ENCODE data around the gene ACVRL1. TPM values are rescaled to one million over a fixed set of nuclear protein-coding genes. Genes with fewer than 3 reads are reported as not detected.

ACVRL1 gene
- total and polyA plus RNA-seq, 9 of the 15 experiments (the other 6 are each of a cell fraction or from before 2014, with no cell fraction given): 0.07 to 1.4 (median 0.30) TPM

- Histone ChIP-seq H3K9me1 (ENCODE audit: control insufficient read depth, insufficient read depth, low read length) (no peaks in the 10 kb centered on the region), H3K9me3 (replicated peaks; ENCODE audit: control insufficient read depth, insufficient read depth, low read depth, low read length) (no peaks in the 10 kb centered on the region), H3K9ac (ENCODE audit: insufficient read depth in 1 of 2, low read depth in 2 of 2, low read length in 2 of 2) (no peak overlapping the region), H3K27ac (ENCODE audit: extremely low read depth, low read depth, low read length) (no peak overlapping the region), H3K4me3 (no peak overlapping the region), H3K4me2 (ENCODE audit: insufficient read depth, low read length) (no peak overlapping the region), H3K36me3 (ENCODE audit: control insufficient read depth, insufficient read depth, low read length) (peaks cover 5% of the 10 kb centered on the region; the same call in 1 of the 3 replicates), H3K79me2 (ENCODE audit: control insufficient read depth, insufficient read depth, low read length) (peaks cover 48% of the 10 kb centered on the region), H2AFZ (ENCODE audit: low read depth, low read length) (no peak overlapping the region), H3K4me1 (replicated peaks in 1 of 2; ENCODE audit: control insufficient read depth in 2 of 2, insufficient read depth in 2 of 2, low read length in 2 of 2) (peaks cover 16 to 30% of the 10 kb centered on the region in 2 experiments), H3K27me3 (ENCODE audit: control insufficient read depth in 2 of 2, insufficient read depth in 2 of 2, low read length in 2 of 2) (no peaks in the 10 kb centered on the region), H4K20me1 (replicated peaks; ENCODE audit: control insufficient read depth, insufficient read depth, low read length) (peaks cover 9% of the 10 kb centered on the region; the same call in 1 of the 2 replicates)
- DNase-seq (ENCODE audit: extremely low read depth in 1 of 4, low spot score in 3 of 4) (no peak), FAIRE-seq (no peak), ATAC-seq (no peak)
- ChIA-PET POLR2A (no interaction called here), CTCF (ENCODE audit: low intra/inter-chr PET ratio) (no interaction called here)
- intact Hi-C loops (cut with micrococcal nuclease) (no loop called here), in situ Hi-C loops (cut with MboI) (no loop called here)
- BruUV-seq (replicated peaks): no TSS peak
- 100% methylated on average over 1 of the region's 1 CpG for WGBS (ENCODE audit: insufficient coverage, low coverage, missing lambda C conversion rate)
- TF ChIP-seq CTBP1 (IDR thresholded peaks at IDR 0.05; ENCODE audit: borderline replicate concordance) (no peak), ASH1L (IDR thresholded peaks at IDR 0.05; ENCODE audit: borderline replicate concordance, low read depth, partially characterized antibody) (no peak), HSF4 (CRISPR knock-in tag; IDR thresholded peaks at IDR 0.05; ENCODE audit: borderline replicate concordance) (no peak), LCOR (CRISPR knock-in tag; IDR thresholded peaks at IDR 0.05) (no peak), CTCF (IDR thresholded peaks at IDR 0.05 in 2 of 3, conservative IDR thresholded peaks at IDR 0.05 in 1 of 3; ENCODE audit: insufficient read depth in 2 of 3, low read depth in 1 of 3, low read length in 3 of 3) (no peak), USF1 (CRISPR knock-in tag; IDR thresholded peaks at IDR 0.05) (no peak), TRIM28 (IDR thresholded peaks at IDR 0.05) (no peak), SMAD4 (CRISPR knock-in tag; conservative IDR thresholded peaks at IDR 0.05) (no peak), RERE (CRISPR knock-in tag; IDR thresholded peaks at IDR 0.05; ENCODE audit: borderline replicate concordance) (no peak), ZNF740 (CRISPR knock-in tag; IDR thresholded peaks at IDR 0.05) (no peak), ZNF740 (tag; IDR thresholded peaks at IDR 0.05) (no peak), NUFIP1 (IDR thresholded peaks at IDR 0.05; ENCODE audit: partially characterized antibody) (no peak), ZNF263 (CRISPR knock-in tag; IDR thresholded peaks at IDR 0.05; ENCODE audit: borderline replicate concordance) (no peak), PPARD (CRISPR knock-in tag; IDR thresholded peaks at IDR 0.05) (no peak), TCFL5 (CRISPR knock-in tag; conservative IDR thresholded peaks at IDR 0.05) (no peak)
Measured at GRCh38 chr12:51955702-51956101, 48.4 kb downstream of the ACVRL1 start.
